Adipocyte (in vitro differentiated cells): ENCODE results near the gene CHRNE.

ENCODE experiments used
- DNase-seq: peaks from one replicate; pipeline ENCODE4 v3.0.0-alpha.2; 2015; ENCODE audit warnings: low read depth
- H3K27me3 ChIP-seq: replicated peaks from 2 replicates; pipeline ENCODE4 v1.7.0; 2013; ENCODE audit warnings: mild to moderate bottlenecking, low read length, moderate library complexity; ENCODE audit not compliant: control insufficient read depth, insufficient read depth
- H3K36me3 ChIP-seq: 2 replicates; pipeline ENCODE4 v1.7.0; 2013; ENCODE audit warnings: low read length, mild to moderate bottlenecking, moderate library complexity; ENCODE audit not compliant: control insufficient read depth, insufficient read depth, severe bottlenecking
- H3K4me1 ChIP-seq: 2 replicates; pipeline ENCODE4 v1.7.0; 2013; ENCODE audit warnings: mild to moderate bottlenecking, low read length, moderate library complexity; ENCODE audit not compliant: control insufficient read depth, insufficient read depth
- H3K4me3 ChIP-seq: 2 replicates; pipeline ENCODE4 v1.7.0; 2013; ENCODE audit warnings: mild to moderate bottlenecking, low read length, moderate library complexity
- H3K9ac ChIP-seq: 2 replicates; pipeline ENCODE4 v1.7.0; 2013; ENCODE audit warnings: mild to moderate bottlenecking, low read length, moderate library complexity
- H3K9me3 ChIP-seq: 2 replicates; pipeline ENCODE4 v1.7.0; 2013; ENCODE audit warnings: mild to moderate bottlenecking, low read length, moderate library complexity; ENCODE audit not compliant: control insufficient read depth

The CHRNE gene

DNA sequence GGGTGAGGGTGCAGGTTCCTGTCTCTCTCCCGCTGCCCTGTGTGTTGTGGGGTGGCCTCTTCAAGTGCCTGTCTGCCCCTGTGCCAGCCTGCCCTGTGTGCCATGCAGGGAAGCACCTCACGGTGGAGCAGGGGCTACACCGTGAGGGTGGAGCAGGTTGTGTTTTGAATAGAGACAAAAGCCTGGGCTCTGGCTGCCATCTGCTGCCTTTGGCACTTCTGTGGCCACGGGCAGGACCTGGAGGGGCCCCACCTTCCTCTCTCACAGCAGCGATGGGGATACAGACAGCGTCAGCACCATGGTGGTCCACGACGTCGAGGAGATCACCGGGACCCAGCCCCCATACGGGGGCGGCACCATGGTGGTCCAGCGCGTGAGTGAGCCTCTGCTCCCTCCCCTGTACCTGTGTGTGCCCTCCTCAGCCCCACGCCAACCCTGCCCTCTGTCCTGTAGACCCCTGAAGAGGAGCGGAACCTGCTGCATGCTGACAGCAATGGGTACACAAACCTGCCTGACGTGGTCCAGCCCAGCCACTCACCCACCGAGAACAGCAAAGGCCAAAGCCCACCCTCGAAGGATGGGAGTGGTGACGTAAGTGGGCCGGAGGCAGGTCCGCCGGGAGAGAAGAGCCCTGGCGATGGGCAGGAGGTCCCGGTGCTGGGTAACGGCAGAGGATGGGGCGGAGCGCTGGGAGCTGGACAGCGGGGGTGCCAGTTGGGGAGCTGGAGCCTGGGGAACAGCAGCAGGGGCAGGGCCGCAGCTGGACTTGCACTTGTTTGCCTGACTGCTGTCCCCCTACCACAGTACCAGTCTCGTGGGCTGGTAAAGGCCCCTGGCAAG lies 9.0 kb downstream of the CHRNE start:
- no peak overlapping the region for H3K9ac ChIP-seq
- no peak overlapping the region for H3K4me3 ChIP-seq
- no peak for DNase-seq
- H3K9me3 ChIP-seq: no peaks in the 10 kb centered on the region
- H3K36me3 ChIP-seq: peaks cover 65% of the 10 kb centered on the region
- no peaks in the 10 kb centered on the region for H3K4me1 ChIP-seq
- H3K27me3 ChIP-seq: no peaks in the 10 kb centered on the region

DNA sequence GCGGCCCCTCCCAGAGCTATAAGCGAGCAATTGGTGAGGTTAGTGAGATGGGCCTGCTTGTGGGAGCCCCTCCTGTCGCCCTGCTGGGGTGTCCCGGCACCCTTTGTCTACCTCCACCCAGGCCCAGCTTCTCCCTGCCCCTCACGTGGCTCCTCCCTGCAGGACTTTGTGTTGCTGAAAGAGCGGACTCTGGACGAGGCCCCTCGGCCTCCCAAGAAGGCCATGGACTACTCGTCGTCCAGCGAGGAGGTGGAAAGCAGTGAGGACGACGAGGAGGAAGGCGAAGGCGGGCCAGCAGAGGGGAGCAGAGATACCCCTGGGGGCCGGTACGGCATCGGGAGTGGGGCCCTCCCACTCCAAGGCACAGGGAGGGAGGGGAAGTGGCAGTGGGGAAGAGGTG lies 9.6 kb downstream of the CHRNE start:
- no peaks in the 10 kb centered on the region for H3K9me3 ChIP-seq
- no peak overlapping the region for H3K9ac ChIP-seq
- no peak for DNase-seq
- H3K27me3 ChIP-seq: no peaks in the 10 kb centered on the region
- no peak overlapping the region for H3K4me3 ChIP-seq
- H3K36me3 ChIP-seq: peaks cover 68% of the 10 kb centered on the region
- no peaks in the 10 kb centered on the region for H3K4me1 ChIP-seq

GRCh38 chr17:4892499-4893221 lies 10.2 kb downstream of the CHRNE start:
- Histone ChIP-seq H3K36me3 (peaks cover 72% of the 10 kb centered on the region), H3K9me3 (no peaks in the 10 kb centered on the region), H3K4me1 (no peaks in the 10 kb centered on the region), H3K27me3 (no peaks in the 10 kb centered on the region), H3K4me3 (no peak overlapping the region), H3K9ac (no peak overlapping the region)
- DNase-seq: no peak

DNA sequence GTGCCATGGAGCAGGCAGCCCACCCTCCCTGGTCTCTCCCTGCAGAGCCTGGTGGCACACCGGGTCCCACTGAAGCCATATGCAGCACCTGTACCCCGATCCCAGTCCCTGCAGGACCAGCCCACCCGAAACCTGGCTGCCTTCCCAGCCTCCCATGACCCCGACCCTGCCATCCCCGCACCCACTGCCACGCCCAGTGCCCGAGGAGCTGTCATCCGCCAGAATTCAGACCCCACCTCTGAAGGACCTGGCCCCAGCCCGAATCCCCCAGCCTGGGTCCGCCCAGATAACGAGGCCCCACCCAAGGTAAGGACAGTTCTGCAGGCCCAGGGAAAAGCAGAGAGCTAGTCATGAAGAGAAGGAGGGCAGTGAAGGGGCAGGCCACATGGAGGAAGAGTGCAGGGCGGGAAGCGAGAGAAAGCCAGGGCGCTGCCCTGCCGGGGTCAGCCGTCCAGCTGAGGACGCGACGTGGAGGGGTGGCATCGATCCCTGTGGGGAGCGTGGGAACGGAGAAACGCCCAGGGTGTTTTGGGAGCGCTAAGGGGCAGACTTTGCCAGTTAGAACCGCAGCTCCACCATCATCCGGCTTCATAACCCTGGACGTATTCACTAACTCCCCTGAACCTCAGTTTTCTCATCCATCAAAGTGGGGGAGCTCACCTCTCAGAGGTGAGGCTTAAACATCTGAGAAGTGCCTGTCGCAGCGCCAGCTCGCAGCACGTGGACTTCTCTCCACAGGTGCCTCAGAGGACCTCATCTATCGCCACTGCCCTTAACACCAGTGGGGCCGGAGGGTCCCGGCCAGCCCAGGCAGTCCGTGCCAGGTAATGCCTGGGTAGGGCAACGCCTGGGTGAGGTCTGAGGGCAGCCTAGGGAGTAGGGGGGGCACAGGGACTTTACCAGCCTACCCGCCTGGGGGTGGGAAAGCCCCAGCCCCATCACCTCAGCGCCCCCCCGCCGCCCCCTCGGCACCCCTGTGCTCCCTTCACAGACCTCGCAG lies 11.2 kb downstream of the CHRNE start:
- H3K9me3 ChIP-seq: no peaks in the 10 kb centered on the region
- DNase-seq: no peak
- peaks cover 81% of the 10 kb centered on the region for H3K36me3 ChIP-seq
- H3K4me1 ChIP-seq: no peaks in the 10 kb centered on the region
- no peaks in the 10 kb centered on the region for H3K27me3 ChIP-seq
- no peak overlapping the region for H3K9ac ChIP-seq
- no peak overlapping the region for H3K4me3 ChIP-seq

DNA sequence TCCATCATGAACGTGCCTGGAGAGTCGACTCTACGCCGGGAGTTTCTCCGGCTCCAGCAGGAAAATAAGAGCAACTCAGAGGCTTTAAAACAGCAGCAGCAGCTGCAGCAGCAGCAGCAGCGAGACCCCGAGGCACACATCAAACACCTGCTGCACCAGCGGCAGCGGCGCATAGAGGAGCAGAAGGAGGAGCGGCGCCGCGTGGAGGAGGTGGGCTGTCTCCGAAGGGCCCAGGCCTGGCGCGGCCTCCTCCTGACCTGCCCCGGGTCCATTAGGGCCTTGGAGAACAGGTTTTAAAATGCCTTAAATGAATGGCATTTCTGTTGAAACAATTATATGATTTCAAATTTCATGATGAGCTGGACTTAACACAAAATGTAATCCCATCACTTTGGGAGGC lies 15.3 kb downstream of the CHRNE start:
- Histone ChIP-seq H3K9me3 (no peaks in the 10 kb centered on the region), H3K27me3 (no peaks in the 10 kb centered on the region), H3K9ac (no peak overlapping the region), H3K4me1 (no peaks in the 10 kb centered on the region), H3K4me3 (no peak overlapping the region), H3K36me3 (peaks cover 66% of the 10 kb centered on the region)
- DNase-seq: no peak

DNA sequence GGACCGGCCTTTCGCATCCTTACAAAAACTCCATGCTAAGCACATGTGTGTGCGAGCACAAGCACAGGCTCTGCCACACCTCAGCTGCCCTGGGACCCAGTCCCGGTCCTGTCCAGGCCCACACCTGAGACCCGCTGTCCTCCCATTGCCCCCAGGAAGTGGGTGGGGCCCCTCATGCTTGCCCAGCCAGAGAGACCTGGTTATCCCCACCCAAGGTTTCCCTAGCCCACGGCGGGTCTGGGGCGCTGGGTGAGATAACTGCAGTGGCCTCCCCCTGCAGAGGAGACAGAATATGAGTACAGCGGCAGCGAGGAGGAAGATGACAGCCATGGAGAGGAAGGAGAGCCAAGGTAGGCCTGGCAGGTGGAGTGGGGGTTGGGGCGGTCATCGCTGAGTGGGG lies 16.1 kb downstream of the CHRNE start:
- Histone ChIP-seq H3K4me3 (no peak overlapping the region), H3K36me3 (peaks cover 60% of the 10 kb centered on the region), H3K4me1 (peaks cover 1% of the 10 kb centered on the region), H3K27me3 (no peaks in the 10 kb centered on the region), H3K9me3 (no peaks in the 10 kb centered on the region), H3K9ac (no peak overlapping the region)
- no peak for DNase-seq

GRCh38 chr17:4884489-4884888 lies 18.4 kb downstream of the CHRNE start:
- H3K4me1 ChIP-seq: peaks cover 7% of the 10 kb centered on the region
- no peak overlapping the region for H3K4me3 ChIP-seq
- H3K27me3 ChIP-seq: no peaks in the 10 kb centered on the region
- peaks cover 55% of the 10 kb centered on the region for H3K36me3 ChIP-seq
- no peak for DNase-seq
- H3K9me3 ChIP-seq: no peaks in the 10 kb centered on the region
- no peak overlapping the region for H3K9ac ChIP-seq

GRCh38 chr17:4881761-4882555 lies 20.9 kb downstream of the CHRNE start:
- Histone ChIP-seq H3K4me3 (no peak overlapping the region), H3K9me3 (no peaks in the 10 kb centered on the region), H3K4me1 (peaks cover 7% of the 10 kb centered on the region), H3K9ac (no peak overlapping the region), H3K27me3 (no peaks in the 10 kb centered on the region), H3K36me3 (peaks cover 50% of the 10 kb centered on the region)
- peak; percentile 66 for DNase-seq

DNA sequence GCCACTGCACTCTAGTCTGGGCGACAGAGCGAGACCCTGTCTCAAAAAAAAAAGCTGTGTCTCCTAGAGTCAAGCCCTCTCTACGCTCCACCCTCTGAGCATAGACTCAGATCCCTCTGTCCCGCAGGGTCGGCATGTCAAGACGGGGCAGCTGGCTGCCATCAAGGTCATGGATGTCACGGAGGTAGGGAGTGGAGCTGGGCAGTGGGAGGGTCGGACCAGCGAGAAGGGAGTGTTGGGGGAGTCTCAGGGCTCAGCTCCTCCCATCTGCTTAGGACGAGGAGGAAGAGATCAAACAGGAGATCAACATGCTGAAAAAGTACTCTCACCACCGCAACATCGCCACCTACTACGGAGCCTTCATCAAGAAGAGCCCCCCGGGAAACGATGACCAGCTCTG lies 22.0 kb downstream of the CHRNE start:
- peaks cover 7% of the 10 kb centered on the region for H3K4me1 ChIP-seq
- H3K27me3 ChIP-seq: no peaks in the 10 kb centered on the region
- H3K9ac ChIP-seq: no peak overlapping the region
- peaks cover 39% of the 10 kb centered on the region for H3K36me3 ChIP-seq
- DNase-seq: no peak
- H3K9me3 ChIP-seq: no peaks in the 10 kb centered on the region
- H3K4me3 ChIP-seq: no peak overlapping the region

DNA sequence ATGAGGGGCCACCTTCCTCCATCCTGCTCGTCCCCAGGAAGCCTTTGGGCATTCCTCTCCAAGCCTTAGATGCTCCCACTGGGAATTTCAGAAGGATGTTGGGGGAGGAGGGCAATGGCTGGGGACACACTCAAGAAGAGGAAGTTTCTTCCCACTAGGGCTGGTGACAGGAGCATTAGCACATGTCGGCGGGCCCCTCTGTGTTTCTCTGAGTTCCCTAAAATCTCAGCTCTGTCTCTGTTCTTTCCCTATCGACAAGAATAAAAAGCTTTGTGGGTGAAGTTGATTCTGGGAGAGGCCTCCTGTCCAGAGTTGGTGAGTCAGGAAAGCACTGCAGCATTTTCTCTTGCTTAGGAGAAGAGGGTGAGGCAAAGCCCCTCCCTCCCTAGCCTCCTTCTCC lies 23.3 kb downstream of the CHRNE start:
- Histone ChIP-seq H3K4me3 (no peak overlapping the region), H3K36me3 (peaks cover 26% of the 10 kb centered on the region), H3K4me1 (peaks cover 7% of the 10 kb centered on the region), H3K9ac (no peak overlapping the region), H3K27me3 (no peaks in the 10 kb centered on the region), H3K9me3 (no peaks in the 10 kb centered on the region)
- DNase-seq: no peak
